ENCODE measurements around the gene GPX5.
"Not testable (repeated sequence)": the region's sequence is repeated elsewhere in the genome, so short reads cannot be mapped to it uniquely, and the experiment has no call there.

The GPX5 gene

DNA sequence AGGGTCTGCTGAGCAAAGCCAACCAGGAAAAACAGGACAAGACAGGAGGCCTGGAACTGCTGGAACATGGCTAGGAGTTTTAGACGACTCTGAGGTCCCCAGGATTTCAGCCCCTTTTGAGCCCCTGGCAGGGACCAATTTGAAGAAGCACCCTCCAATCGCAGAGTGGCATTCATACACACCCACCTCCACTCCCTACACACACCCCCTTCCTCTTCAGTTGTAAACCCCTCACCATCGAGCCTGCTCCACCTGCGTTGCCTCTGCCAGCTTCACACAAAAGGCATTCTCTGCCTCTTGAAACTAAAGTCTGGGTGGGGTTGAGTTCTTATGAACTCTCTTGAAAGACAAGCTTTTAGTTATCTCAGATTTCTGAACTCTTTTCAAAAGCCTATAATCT is 10.0 kb upstream of the GPX5 start, which contains the start of gene GPX6:
Gene GPX6 (minus strand): TSS at position 118 of the 400 bp plus-strand sequence. CDS start 50 bp downstream, at position 68.
- DNase-seq = no peak

DNA sequence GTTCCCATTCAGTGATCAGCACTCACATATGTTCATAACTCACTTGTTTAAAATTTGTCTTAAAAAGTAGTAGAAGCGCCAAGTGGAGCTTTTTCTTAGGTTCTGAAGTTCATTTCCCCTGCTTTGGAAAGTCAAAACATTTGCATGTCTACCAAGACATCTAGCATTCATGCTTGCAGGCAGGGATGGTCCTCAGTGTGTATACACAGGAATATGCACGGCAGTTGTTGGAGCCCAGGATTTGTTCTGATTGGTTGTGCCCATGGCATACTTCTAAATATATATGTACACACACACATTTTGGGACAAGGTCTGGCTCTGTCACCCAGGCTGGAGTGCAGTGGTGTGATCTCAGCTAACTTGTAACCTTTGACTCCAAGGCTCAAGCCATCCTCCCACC is 7.7 kb upstream of the GPX5 start:
- no peak for DNase-seq

DNA sequence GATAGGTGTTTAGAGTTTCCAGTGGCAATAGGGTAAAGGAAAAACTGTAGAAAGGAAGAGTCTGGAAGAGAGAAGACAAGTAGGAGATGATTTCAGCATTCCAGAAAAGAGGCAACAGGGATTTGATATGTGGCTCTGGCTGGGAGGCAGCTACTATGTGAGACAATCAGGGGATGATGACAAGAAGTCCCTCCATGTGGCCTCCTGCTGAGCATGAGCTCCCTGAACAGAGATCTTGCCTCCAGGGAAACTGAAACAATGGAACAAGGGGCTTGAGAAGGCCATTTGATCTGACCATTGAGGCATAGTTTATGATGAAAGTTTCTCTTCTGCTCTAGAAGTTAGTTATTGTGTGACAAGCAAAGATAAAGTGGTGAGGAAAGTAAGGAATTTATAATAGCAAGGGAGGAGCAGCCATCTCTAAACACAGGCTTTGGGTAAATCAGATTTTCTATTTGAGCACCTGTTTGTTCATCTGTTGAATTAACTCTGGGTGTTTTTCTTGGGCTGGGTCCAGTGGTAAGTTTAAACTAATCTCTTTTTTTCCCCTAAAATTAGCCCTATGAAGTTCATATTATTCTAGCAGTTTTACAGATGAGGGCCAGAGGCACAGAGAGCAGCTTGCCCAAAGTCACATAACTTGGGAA is 3.0 kb upstream of the GPX5 start:
- no peak for DNase-seq

DNA sequence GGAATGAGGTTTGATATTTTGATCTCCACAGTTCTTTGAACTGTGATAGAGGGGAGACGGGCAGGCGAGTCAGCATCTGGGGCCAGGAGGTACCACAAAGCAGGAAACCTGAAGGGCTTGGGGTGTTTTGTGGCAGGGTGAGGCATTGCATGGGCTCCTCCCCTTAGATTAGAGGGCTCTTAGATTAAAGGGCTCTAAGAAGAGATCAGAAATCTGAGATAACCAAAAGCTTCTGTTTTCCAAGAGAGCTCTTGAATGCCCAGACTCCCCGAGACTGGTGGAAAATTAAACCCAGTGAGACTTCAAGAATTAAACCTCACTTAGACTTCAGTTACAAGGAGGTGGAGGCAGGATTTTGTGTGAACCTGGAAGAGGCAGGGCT is 2.4 kb upstream of the GPX5 start:
- peak; percentile 45 for DNase-seq

DNA sequence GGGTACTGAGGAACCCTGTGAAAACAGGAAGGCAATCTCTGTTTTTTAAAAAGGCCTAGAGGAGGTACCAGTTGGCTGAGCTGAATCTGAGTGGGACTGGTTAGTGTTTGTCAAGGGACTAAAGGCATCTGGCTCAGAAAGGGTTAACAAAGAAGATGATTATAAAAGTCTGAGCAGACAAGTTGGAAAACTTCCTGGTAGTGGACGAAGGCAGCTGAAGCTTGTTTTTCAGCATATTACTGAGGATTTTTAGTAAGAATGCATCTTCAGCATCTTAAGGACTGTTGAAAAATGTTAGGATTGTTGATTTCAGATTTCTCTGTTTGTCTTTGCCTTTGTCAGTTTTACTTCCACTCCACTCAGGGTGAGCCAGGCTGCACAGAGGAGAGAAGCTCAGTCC is 5.1 kb downstream of the GPX5 start:
- no peak for DNase-seq

DNA sequence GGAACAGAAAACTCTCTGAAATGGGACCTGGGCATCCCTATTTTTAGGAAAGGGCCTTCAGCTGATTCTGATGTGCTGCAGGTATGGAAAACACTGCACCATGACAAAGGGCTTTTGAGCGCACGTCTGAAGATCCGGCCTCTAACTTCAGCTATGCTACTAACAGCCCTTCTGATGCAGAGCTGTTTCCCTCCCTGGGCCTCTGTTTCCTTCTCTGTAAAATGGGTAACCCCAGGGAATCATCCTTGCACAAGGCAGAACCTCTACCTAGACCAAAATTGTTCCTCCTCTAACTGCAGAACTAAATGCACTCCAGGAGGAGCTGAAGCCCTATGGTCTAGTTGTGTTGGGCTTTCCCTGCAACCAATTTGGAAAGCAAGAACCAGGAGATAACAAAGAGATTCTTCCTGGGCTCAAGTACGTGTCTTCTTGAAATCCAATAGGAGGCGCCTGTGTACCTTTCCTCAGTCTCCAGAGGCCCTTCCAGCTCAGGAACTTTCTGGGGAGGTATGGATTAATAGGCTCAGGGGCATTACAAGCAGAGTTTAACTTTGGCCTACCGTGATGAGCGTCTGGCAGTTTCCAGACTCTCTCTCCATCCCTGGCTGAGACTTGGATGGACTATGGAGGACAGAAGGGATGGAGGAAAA is 5.9 kb downstream of the GPX5 start:
- DNase-seq = no peak

DNA sequence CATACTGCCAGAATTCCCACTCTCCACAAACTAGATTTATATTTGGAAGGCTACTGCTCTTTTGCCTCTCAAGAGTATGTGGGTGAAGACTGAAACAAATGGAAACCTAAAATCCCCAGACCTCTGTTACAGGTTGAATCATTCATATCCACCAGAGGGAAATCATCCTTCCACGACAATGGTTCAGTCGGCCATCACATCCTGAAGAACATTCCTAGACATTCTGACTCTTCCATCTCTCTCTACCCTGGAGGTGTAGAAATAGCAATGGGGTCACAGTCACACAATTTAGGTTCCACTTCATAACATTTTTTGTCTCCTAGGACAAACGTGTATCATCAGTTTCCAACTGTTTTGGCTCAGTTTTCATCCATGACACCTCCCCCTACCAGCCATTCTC is 8.6 kb downstream of the GPX5 start:
- DNase-seq = no peak

DNA sequence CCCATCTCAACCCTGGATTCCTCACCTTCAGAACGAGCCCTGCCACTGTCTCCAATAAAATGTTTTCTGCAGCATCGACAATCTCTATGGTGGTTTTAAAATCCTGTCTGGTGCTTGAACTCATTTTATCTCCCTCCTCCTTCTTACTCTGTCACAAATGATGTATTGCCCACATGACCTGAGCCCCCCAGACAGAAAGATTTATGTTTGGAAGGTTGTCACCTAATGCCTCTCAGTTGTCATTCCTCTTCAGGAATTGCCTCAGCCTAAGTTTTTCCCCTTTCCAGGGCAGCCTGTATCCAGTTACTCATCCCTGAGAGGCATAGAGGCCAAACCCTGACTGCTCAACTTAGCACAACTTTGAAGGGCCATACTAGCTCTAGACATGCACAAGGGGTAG is 9.2 kb downstream of the GPX5 start:
- no peak for DNase-seq

DNA sequence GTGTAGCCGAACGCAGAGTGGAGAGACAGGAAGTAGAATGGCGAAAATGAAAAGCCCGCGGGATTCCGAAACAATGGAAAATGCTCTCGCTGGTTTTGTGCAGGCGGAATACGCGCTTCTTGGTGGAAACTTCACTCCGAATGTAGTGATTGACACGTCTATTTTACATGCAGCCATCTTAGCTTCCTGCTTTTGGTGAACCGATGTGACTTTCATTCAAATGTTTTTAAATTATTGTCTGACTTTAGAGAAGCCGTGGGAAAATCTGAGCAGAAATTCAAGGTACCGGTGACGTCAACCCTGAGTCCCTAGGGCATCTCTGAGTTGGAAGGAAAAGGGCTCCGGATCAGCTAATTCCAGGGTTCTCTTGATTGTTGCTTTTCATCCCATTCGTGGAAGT is 11.4 kb downstream of the GPX5 start:
- DNase-seq = no peak

DNA sequence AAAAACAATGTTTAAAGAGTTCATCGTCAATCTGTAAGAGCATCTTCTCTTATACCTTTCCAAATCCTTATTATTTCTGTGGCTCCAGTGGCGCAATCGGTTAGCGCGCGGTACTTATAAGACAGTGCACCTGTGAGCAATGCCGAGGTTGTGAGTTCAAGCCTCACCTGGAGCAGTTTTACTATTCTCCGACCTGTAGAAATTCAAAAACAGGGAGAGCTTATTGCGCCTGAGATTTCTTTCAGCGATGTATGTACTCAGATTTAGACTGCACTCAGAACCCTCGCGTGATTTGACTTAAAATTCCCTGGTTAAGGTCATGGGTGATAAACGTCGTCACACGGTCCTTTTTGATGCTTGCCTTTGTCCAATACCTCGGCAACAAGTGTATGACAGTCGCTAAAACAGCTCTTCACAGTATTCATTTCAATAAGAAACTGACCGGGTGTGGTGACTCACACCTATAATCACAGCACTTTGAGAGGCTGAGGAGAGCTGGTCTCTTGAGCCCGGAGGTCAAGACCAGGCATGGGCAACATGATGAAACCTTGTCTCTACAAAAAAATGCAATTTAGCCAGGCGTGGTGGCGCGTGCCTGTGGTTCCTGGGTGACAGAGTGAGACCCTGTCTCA is 11.9 kb downstream of the GPX5 start:
- peak; percentile 51 for DNase-seq

DNA sequence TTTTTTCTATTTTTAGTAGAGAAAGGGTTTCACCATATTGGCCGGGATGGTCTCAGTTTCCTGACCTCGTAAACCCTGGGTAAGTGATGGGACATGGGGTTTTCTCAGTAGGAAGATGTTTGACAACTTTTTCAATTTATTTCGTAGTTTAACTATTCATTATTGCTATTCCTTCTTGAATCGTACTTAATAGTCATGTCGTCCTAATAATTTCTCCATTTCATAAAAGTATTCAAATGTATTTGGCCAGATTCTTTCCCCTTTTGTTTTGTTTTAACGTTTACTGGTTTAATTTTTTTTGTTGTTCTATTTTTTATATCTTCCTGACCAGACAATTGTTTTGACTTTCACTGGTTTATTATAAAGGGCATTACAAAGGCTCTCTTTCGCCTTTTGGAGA is 16.3 kb downstream of the GPX5 start:
- no peak for DNase-seq

DNA sequence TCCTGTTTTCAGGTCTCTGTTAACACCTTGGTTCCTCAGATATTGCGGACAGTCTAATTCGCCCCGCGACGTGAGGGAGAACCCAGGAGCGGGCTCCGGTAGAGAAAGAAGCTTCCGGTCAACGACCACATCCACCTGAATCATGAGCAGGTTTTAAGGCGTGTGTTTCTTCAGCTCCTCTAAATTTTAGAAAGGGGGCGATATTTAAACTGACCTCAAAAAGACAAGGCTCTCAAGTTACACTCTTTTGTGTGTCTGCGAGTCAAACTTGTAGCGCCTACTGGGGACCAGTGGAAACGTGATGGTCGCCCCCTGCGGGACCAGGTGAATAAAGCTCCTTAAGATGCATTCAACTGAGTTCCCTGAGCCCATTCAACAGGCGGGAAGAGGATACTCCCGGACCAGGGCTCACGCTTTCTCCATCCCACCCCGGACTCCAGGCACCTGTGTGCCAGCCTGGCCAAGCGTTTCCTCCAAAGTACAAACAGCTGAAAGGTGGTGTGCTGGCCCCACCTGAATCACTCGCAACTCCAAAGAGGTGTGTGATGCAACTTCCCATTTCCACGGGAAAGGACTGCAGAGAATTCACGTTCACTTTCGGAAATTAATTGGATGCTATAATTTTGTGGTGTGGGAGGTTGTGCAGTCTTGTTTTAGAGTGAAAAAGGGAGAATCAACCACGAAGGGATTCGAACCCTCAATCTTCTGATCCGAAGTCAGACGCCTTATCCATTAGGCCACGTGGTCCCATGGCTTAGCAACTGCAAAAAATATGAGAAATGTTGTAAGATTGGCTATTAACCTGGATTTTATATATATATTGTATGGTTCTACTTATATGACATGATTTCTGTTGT is 17.0 kb downstream of the GPX5 start:
- peak; percentile 69 for DNase-seq

DNA sequence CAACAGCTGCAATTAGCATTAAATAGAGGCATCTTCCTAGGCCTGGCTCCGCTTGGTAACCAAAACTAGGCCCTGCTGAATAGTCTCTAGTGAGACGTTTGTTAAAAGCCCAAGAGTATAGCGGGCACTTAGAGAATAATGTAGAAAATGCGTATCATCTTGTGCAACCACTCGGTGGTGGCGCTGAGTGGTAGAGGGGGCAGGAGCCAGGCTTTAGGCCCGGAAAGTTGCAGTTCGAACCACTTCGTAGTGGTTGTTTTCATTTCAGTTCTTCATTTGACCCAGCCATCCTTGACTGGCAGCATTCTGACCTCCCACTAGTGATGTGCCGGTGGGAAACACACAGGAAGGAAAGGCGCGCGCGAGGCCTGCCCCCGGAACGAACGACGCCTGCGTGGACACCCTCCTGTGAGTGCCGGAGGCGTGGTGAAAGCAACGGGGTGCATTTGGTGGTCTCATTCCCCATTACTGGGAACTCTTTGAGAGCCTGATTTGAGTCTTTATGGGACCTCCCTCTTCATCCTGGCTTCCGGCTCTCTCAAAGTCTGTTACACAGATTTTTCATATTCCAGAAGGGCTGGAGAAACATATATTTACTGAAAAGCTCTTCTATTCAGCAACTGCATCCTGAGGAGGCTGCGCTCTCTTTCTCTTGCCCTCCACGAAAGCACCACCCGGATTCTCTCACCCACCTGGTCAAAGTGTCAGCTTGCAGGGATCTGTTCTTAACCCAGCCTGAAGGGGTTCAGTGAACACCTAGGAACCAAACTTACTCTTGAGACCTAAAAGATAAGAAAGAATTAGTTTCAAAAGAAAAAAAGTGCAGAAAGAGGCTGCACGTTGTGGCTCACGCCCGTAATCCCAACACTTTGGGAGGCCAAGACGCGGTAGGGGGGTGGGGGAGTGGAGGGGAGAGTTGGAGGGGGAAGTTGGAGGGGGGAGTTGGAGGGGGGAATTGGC is 18.2 kb downstream of the GPX5 start:
- DNase-seq = peak; percentile 9

DNA sequence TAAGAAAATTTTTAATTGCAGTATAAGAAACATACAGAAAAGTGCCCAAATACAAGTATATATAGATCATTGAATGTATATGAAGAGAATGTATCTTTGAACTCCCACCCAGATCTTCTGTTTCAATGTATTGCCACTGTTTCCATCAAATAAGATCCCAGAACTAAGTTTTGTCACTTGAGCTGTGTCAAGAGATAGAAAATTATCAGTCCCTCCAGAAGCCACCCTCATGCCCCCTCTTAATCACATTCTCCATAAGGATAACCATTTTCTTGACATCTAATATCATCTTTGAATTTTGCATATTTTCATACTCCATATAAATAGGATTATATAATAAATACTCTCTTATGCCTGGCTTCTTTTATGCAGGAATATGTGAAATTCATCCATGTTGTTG is 20.3 kb downstream of the GPX5 start:
- DNase-seq = no peak

DNA sequence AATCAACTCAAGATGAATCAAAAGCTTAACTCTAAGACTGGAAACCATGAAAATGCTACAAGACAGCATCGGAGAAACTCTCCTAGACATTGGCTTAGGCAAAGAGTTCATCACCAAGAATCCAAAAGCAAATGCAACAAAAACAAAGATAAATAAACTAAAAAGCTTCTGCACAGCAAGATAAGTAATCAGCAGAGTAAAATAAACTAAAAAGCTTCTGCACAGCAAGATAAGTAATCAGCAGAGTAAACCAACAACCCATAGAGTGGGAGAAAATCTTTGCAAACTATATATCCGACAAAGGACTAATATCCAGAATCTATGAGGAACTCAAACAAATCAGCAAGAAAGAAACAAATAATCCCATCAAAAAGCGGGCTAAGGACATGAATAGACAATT is 21.3 kb downstream of the GPX5 start:
- not testable (repeated sequence) for DNase-seq

DNA sequence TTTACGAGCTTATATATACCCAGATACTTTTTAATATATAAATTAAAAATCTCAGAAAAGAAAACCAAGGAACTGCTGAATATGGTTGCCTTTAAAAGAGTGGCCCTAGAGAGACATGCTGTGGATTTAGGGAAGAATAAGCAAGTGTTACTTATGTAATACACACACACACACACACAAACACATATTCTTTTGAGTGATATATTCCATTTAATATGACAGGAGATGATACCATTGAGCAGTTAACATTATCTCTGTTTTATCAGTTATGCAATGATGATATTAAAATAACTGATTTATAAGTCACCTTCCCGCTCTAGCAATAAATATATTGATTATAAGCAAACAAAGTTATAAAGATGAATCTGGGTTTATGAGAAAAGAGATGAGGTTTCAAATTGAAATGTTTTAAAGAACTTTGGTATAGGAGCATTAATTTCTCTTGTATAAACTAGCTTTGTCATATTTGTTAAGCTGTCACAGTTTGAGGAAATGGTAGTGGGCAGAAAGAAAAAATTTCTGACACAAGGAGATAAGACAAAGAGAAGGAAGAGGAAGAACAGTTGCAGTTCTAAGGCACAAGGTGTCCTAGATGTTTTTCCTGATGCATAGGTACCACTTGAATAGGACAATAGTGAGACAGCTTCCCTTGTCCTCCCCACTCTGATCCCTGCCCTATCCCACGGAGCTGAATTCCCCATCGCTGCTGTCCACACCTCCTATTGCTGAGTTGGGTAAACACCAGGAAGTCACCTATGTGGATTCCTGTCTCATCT is 26.4 kb downstream of the GPX5 start:
- DNase-seq = no peak

DNA sequence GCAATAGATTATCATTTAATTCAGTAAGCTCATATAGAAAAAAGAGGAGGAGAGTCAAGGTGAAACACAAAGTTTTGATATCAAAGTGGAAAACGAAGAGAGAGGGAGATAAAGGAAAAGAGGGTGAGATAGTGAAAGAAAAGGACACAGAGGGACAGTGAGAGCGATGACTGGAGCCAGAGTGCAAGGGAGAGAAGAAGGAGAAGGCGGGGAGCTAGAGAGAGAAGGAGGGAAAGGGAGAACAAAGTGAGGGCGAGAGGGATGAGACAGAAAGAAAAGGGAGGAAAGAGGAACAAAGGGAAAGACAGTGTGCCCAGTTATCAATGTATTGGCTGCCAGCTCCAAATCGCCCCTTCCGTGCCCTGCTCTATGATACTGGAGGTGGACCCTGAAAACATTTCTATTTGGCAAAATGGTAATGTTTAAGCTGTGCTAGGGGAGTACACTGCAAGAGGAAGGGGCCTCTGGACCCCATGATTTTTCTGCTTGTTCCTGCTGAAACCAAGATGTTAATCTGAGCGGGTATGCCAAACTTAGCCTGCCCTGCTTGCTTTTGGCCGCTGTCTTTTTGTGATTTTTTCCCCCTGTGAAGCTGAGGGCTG is 27.8 kb downstream of the GPX5 start:
- DNase-seq = no peak

DNA sequence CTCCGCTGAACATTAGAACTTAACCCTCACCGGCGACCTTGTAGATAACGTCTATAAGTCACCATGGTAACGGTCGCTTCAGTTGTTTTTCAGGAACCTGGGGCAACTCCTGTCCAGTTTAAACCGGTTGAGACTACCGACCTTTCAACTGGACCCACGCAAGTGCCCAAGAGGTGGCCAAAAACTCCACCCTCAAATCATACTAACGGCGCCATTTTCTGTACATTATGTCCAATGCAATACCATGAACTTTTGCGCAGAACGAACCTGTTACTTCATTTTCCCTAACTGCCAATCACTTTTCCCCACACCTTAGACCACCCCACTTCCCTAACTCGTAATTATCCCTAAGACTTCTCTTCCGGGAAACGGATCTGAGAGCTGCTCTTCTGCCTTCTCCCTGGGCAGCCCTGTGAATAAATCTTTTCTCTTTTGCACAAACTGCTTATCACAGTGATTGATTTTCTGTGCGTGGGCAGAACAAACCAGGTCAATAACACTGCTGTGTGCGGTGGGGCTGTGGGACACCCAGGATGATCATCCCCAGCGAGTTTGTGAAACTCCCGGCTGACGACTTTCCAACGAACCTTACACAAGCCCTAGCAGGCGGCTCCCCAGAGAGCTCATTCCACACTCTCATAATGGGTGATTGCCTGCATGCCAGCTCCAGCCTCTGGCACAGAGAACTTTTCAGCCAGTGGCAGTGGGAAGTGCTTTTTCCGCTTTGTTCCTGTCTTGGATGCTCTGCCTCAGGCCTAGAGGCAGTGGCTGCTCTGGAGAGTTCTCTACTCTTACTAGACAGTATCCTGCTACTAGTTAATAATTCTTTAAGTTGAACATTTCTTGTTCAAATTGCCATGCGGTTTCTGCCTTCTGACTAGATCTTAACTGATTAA is 28.6 kb downstream of the GPX5 start:
- no peak for DNase-seq

DNA sequence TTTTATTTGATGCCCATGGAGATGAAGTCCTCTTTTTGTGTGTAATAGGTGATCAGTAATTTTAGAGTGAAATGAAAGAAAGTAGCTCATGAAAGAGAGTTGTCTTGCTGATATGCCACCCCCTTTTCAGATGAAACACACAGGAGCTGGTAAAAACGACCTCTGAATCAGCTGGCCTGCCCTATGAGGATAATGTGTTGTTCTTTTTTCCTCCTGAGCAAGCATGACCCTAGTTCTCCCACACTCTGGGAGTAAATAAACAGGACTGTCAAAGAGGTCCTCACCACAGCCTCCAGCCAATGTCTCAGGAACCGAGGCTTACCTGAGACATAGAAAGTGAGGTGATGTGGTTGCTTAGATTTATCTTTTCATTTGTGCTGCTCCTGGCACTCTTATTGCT is 29.5 kb downstream of the GPX5 start:
- no peak for DNase-seq

DNA sequence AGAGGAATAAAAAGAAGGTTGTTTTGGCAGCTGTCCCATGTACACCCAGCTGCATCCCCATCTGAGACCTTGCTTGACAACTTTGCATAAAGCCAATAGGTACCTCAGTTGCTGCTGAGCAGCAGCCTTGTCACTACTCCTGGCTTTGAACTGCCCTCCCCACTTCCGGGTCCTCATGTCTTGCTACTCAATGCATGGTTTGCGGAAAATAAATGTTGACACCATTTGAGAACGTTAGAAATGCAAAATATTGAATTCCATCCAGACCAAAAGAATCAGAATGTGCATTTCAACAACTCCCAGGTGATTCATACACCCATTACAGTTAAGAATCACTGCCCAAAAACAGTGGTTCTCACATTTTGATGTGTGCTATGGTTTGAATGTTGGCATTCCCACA is 32.9 kb downstream of the GPX5 start:
- no peak for DNase-seq
